Astrocyte of the cerebellum (primary cell): ENCODE data around the gene PDE8A.

ENCODE experiments used
- DNase-seq: peaks from one replicate; pipeline ENCODE4 v3.0.0-alpha.2; 2011; ENCODE audit warnings: low read depth
- H3K4me3 ChIP-seq: 2 replicates; pipeline ENCODE4 v1.5.1; 2011; ENCODE audit warnings: mild to moderate bottlenecking, low read depth, low read length, moderate library complexity
- CTCF ChIP-seq: IDR thresholded peaks from 2 replicates; pipeline ENCODE4 v1.5.1; 2012; ENCODE audit warnings: low read length, low read depth, moderate library complexity, mild to moderate bottlenecking; ENCODE audit errors: missing control alignments
- in situ Hi-C: cut with HindIII; loops from 2 replicates; pipeline ENCODE4 v1.10.0; 2017; ENCODE audit warnings: low sequenced_read_pairs

PDE8A gene

DNA sequence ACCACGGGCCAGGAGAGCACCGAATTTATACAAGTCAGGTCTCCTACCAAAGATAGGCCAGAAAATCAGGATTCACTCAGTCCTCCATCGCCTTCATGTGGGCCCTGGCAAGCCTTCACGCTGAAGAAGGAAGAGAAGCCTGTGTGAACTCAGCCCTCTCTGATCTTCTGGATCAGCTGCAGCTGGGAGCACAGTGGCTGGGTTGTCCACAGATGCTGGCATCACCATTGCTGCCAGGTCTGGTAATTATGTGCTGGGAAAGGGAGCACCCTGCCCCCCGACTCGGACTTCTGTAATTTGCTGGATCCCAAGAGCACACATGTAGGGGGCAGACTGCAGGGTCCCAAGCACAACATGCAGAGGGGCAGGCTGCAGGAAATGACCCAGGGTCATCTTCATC, 12.4 kb upstream of the PDE8A start:
- in situ Hi-C loops, result no loop called here
- no peak for TF ChIP-seq CTCF
- no peak overlapping the region for H3K4me3 ChIP-seq
- no peak for DNase-seq

DNA sequence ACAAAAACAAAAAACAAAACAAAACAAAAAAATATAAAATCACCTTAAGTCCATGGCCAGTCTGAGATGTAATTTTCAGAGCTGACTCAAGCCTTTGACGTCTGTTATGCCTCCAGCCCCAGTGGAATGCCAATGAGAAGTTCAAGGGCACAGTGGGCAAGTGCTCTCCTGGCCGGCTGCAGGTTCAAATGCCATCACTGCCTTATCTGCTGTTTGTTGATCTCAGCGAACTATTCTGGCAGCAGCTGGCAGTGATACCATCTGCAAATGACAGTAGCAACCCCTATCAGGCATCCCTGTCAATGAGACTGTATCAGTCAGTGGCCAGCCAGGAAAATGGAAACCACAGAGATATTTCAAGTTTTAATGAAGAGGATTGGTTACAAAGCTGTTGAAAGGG, 10.8 kb upstream of the PDE8A start:
- no peak for DNase-seq
- no peak overlapping the region for H3K4me3 ChIP-seq
- in situ Hi-C loops, result no loop called here
- no peak for TF ChIP-seq CTCF

- no peak overlapping the region for H3K4me3 ChIP-seq
- in situ Hi-C loops, result no loop called here
- peak; percentile 61 for DNase-seq
- TF ChIP-seq CTCF, result no peak
These were observed 7.9 kb upstream of the PDE8A start for GRCh38 chr15:84973492-84974460.

DNA sequence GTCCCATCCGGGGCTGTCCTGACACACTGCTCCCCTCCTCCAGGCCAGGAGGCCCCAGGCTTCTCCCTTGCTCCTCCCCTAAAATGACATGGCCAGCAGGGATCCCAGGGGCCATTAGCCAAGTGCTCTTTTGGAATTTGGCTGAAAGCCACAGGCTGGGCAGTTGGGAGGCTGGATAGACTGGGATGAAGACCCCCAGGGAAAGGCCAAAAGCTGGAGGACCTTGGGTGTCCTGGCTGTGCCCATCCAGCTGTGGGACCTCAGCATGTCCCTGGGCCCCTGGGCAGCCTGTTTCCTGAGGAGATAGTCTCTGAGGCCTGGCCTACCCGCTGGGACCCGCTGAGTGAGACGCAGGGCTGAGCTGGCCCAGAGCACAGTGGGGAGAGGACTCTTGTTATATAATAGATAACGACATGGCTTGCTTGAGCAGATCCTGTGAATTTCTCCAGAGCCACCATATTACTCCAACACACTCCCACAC, 5.7 kb upstream of the PDE8A start:
- H3K4me3 ChIP-seq, result no peak overlapping the region
- in situ Hi-C loops, result no loop called here
- DNase-seq, result no peak
- TF ChIP-seq CTCF, result no peak

DNA sequence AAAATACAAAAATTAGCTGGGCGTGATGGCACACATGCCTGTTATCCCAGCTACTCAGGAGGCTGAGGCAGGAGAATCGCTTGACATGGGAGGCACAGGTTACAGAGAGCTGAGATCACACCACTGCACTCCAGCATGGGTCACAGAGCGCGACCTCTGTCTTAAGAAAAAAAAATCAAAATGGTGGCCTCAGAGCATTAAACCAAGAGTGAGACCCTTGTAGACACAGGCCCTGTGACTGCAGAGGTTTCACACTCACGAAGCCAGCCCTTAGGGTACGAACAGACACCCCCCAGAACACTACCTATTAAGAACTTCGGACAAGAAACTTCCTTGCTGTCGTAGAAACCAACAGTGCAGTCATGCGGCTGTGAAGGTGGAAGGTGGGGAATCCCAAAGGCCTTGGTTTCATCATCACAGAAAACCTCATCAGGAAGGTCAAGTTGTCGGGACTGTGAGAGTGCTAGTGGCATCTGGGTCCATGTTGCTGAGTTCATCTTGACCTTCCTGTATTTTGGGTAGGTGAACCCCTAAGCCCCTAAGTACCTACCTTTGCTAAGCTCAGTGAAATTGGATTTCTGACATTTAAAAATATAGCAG, 4.8 kb upstream of the PDE8A start:
- no peak for TF ChIP-seq CTCF
- in situ Hi-C loops, result no loop called here
- no peak overlapping the region for H3K4me3 ChIP-seq
- no peak for DNase-seq

DNA sequence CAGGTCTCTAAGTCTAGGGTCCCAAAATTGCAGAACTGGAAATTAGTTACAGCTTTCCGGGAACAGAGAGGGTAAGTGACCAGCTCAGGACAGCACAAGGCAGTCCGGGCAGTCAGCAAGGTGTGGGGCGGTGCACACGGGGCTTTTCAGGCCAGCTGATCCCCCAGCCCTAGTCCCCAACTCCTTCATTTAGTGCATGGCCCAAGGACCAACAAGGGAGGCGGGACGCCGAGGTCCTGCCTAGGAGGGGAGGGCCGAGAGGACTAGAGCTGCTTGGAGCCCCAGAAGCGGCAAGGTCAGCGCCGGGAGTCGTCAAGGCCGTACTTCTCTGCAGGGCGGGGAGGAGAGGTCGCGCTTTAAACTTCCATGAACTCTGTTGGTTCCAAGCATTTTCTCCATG, 2.0 kb upstream of the PDE8A start:
- in situ Hi-C loops, result no loop called here
- no peak for TF ChIP-seq CTCF
- no peak for DNase-seq
- no peak overlapping the region for H3K4me3 ChIP-seq
